RWPE2 (cell line): Measurements from ENCODE around the gene NT5C1A.
A peak's percentile ranks its signal among the peaks of the same experiment; 100 is the strongest.

ENCODE experiments used
- ATAC-seq: fragments of 200-7000 bp; cut with Tn5 transposase; 3 replicates; pipeline ENCODE4 v1.9.1; 2021; ENCODE audit warnings: low read depth
- DNase-seq: peaks from one replicate; pipeline ENCODE4 v3.0.0-alpha.2; 2020; ENCODE audit warnings: low spot score
- H3K27ac ChIP-seq: fragments of 450-650 bp; 2 replicates; pipeline ENCODE4 v1.5.1; 2017; ENCODE audit warnings: mild to moderate bottlenecking; ENCODE audit not compliant: poor library complexity, severe bottlenecking
- H3K27me3 ChIP-seq: fragments of 250-450 bp; sonication (Bioruptor Pico); 2 replicates; pipeline ENCODE4 v1.5.1; 2021; ENCODE audit warnings: mild to moderate bottlenecking, moderate library complexity; ENCODE audit not compliant: insufficient read depth, poor library complexity, severe bottlenecking
- H3K36me3 ChIP-seq: fragments of 250-450 bp; sonication (Bioruptor Pico); 2 replicates; pipeline ENCODE4 v1.5.1; 2020; ENCODE audit warnings: low read depth, mild to moderate bottlenecking, moderate library complexity
- H3K4me1 ChIP-seq: fragments of 250-450 bp; sonication (Bioruptor Pico); 2 replicates; pipeline ENCODE4 v1.5.1; 2021; ENCODE audit warnings: mild to moderate bottlenecking, moderate library complexity; ENCODE audit not compliant: insufficient read depth, poor library complexity, severe bottlenecking
- H3K4me3 ChIP-seq: fragments of 250-450 bp; sonication (Bioruptor Pico); 2 replicates; pipeline ENCODE4 v1.5.1; 2021; ENCODE audit warnings: mild to moderate bottlenecking, moderate library complexity; ENCODE audit not compliant: severe bottlenecking
- H3K9me3 ChIP-seq: fragments of 250-450 bp; sonication (Bioruptor Pico); 2 replicates; pipeline ENCODE4 v1.5.1; 2021; ENCODE audit warnings: mild to moderate bottlenecking, moderate library complexity; ENCODE audit not compliant: severe bottlenecking
- TF ChIP-seq, protein P1 (sequence below): fragments of 450-650 bp; IDR thresholded peaks from one replicate; pipeline ENCODE4 v1.5.1; 2017; ENCODE audit warnings: mild to moderate bottlenecking, moderate library complexity; ENCODE audit not compliant: poor library complexity, severe bottlenecking

Gene NT5C1A

GRCh38 chr1:39690794-39691382 lies 19.0 kb upstream of the NT5C1A start:
- DNase-seq (no peak), ATAC-seq (no peak)
- peaks cover 23% of the 10 kb centered on the region for H3K27me3 ChIP-seq
- H3K4me1 ChIP-seq = peaks cover 13% of the 10 kb centered on the region
- H3K4me3 ChIP-seq = peak overlapping the region; percentile 43
- TF ChIP-seq, protein P1, sequence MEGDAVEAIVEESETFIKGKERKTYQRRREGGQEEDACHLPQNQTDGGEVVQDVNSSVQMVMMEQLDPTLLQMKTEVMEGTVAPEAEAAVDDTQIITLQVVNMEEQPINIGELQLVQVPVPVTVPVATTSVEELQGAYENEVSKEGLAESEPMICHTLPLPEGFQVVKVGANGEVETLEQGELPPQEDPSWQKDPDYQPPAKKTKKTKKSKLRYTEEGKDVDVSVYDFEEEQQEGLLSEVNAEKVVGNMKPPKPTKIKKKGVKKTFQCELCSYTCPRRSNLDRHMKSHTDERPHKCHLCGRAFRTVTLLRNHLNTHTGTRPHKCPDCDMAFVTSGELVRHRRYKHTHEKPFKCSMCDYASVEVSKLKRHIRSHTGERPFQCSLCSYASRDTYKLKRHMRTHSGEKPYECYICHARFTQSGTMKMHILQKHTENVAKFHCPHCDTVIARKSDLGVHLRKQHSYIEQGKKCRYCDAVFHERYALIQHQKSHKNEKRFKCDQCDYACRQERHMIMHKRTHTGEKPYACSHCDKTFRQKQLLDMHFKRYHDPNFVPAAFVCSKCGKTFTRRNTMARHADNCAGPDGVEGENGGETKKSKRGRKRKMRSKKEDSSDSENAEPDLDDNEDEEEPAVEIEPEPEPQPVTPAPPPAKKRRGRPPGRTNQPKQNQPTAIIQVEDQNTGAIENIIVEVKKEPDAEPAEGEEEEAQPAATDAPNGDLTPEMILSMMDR = no peak
- H3K36me3 ChIP-seq = no peaks in the 10 kb centered on the region
- no peak overlapping the region for H3K27ac ChIP-seq
- no peaks in the 10 kb centered on the region for H3K9me3 ChIP-seq

GRCh38 chr1:39690225-39690624 lies 18.3 kb upstream of the NT5C1A start:
- Histone ChIP-seq H3K36me3 (no peaks in the 10 kb centered on the region), H3K4me1 (peaks cover 13% of the 10 kb centered on the region), H3K4me3 (no peak overlapping the region), H3K9me3 (no peaks in the 10 kb centered on the region), H3K27ac (no peak overlapping the region), H3K27me3 (peaks cover 23% of the 10 kb centered on the region)
- TF ChIP-seq, protein P1 = no peak
- ATAC-seq (no peak), DNase-seq (no peak)

GRCh38 chr1:39689635-39690034 lies 17.7 kb upstream of the NT5C1A start:
- DNase-seq = no peak
- Histone ChIP-seq H3K4me1 (peaks cover 13% of the 10 kb centered on the region), H3K9me3 (no peaks in the 10 kb centered on the region), H3K4me3 (no peak overlapping the region), H3K36me3 (no peaks in the 10 kb centered on the region), H3K27me3 (peaks cover 23% of the 10 kb centered on the region), H3K27ac (no peak overlapping the region)
- ATAC-seq = no peak
- TF ChIP-seq, protein P1 = no peak

DNA sequence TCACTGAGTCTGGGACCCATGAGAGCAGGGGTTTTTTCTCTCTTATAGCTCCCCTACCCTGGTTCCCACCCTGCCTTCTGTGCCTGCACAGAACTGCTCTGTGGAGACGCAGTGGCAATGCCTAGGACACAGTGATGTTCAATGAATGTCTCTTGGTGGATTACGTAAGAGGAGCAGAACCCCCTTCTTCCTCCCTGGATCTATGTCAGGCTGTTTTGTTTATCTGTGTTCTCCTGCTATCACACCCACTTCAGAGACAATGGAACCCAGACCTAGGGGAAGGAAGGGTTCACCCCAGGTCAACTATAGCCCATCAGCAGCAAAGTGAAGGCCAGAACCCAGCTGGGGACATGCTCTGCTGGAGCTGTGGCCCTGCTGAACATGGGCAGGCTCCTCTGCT lies 17.3 kb upstream of the NT5C1A start:
- Histone ChIP-seq H3K27me3 (peaks cover 23% of the 10 kb centered on the region), H3K36me3 (no peaks in the 10 kb centered on the region), H3K27ac (no peak overlapping the region), H3K4me3 (no peak overlapping the region), H3K4me1 (peaks cover 13% of the 10 kb centered on the region), H3K9me3 (no peaks in the 10 kb centered on the region)
- TF ChIP-seq, protein P1 = no peak
- DNase-seq (no peak), ATAC-seq (no peak)

- Histone ChIP-seq H3K9me3 (no peaks in the 10 kb centered on the region), H3K4me1 (peaks cover 13% of the 10 kb centered on the region), H3K27me3 (peaks cover 23% of the 10 kb centered on the region), H3K27ac (no peak overlapping the region), H3K4me3 (no peak overlapping the region), H3K36me3 (no peaks in the 10 kb centered on the region)
- ATAC-seq (peak; percentile 63), DNase-seq (no peak)
- TF ChIP-seq, protein P1 = no peak
Measured at GRCh38 chr1:39688706-39689105, 16.8 kb upstream of the NT5C1A start.
